Measurements from ENCODE around the gene ADI1.
"Not testable (repeated sequence)": the region's sequence is repeated elsewhere in the genome, so short reads cannot be mapped to it uniquely, and the experiment has no call there.

The ADI1 gene

DNA sequence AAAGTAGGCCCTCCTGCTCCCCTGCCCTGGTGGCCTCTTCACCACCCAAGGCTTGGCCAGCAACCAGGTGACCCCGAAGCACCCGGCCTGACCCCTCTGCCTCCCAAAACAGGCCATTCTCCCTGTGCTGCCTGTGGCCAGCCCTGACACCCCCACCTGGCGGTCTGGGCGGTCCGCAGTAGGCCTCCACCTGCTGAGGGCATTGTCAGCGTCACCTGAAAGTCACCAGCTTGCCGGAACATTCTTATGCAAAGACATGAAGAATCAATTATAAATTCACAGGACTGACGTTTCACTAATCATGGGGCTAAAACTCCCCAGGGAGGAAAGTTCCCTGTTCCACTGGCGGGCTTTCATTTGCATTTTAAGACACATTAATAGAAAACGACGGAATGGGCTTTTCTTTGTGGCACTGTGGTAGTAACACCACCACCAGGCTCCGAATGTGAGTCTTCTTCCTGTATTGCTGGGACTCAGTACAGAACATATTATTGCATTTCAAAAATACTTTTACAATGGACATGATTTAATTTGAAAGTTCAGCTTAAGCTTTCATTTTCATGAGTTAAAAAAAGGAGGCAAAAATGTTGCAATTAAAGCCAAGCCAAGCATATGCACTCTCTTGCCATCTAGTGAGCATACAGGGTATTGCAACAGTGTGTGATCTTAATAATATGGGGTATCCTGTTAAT, 57.4 kb downstream of the ADI1 start:
- peak; percentile 46 for DNase-seq

DNA sequence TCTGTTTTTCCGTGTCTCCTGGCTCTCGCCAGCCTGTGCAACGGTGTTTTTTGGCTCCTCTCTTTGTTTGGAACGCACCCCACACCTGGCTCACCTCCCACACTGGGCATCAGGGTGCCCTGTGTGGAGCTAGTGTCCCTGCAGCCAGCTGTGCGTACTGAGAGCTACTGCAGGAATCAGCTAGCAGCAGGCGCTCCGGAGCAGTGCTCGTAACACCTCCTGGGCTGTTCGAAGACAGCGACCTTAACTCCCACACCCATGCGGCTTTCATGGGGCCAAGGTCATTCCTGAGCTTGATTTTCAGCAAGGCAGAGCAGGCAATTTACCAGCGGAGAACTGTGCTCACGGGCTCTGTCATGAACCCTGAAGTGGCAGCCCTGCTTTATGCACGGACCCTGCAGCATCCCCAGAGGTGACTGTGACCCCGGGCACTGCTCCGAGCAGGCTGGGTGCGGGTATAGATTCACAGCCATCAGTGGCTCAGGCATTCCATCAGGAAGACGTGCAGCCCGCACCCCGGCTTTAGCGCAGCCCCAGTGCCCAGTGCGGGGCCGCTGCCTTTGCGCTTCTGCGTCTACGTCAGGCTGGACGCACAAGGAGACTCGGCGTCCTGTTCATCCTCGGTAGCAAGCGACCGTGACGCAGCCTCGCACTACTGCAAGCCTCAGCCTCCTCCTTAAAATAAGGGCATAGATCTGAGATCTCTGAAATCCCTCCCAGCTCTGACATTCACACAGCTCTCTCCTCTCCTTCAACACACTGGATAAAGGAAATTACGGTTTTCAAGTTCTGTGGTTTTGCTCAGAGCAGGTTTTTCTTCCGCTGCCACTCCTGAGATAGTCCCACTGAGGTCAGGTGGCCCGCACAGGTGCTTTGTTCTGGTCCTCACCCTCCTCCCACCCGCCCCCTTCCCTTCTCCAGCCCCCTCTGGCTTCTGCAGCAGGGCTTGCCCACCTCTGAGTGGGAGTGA, 58.2 kb downstream of the ADI1 start:
- peak; percentile 29 for DNase-seq

DNA sequence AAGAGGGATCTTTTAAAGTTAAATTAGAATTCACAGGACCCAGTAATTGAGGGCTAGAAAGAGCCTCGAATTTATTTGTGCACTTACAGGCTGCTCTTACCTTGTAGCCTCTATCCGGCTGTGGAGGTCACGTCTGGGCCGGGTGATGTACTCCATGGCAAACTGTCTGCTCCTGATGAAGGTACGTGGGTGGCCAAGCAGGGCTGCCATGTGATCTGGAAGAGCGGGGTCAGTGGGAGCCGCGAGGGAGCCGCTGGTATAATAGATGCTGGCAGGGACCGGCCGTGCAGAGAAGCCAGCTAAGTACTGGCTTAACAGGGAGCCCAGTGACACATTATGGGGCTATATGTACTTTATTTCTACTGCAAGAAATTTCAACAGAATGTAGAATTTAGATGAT, 59.2 kb downstream of the ADI1 start:
- DNase-seq, result no peak

DNA sequence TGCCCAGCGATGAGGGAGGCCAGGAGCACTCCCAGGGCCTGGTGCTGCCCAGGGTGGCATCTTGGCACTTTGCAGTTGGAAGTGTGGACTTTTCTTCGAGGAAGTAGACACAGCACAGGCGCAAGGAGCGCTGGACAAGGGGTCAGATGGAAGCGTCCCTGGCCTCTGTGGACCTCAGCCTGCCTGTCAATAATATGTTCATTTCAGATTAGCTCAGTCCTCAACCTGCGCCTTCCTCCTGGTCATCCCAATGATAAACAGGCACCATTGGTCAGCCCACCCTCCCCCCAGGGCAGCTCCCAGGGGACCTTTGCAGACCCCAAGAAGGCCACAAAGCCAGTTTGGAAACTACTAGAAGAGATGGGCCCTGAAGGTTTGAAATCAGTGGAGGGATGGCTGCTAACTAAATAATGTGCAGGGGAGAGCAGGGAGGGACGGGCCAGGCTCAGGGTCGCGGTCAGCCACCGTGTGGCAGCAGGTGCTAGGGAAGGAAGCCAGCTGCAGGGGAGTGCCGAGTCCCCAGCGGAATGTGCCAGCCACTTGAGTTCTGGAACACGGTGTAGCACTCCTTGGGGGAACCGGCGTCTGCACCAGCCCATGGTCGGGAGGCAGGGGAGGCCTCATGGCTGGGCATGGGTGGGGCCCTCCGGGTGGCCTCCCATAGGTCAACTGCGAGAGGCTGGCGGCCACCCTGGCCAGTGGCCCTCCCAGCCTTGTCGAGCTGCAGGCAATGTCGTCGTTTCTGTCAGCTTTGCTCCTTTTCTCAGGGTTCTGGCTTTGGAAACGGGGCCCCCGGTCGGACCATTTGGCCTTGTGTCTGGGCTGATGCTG, 59.9 kb downstream of the ADI1 start:
- no peak for DNase-seq

DNA sequence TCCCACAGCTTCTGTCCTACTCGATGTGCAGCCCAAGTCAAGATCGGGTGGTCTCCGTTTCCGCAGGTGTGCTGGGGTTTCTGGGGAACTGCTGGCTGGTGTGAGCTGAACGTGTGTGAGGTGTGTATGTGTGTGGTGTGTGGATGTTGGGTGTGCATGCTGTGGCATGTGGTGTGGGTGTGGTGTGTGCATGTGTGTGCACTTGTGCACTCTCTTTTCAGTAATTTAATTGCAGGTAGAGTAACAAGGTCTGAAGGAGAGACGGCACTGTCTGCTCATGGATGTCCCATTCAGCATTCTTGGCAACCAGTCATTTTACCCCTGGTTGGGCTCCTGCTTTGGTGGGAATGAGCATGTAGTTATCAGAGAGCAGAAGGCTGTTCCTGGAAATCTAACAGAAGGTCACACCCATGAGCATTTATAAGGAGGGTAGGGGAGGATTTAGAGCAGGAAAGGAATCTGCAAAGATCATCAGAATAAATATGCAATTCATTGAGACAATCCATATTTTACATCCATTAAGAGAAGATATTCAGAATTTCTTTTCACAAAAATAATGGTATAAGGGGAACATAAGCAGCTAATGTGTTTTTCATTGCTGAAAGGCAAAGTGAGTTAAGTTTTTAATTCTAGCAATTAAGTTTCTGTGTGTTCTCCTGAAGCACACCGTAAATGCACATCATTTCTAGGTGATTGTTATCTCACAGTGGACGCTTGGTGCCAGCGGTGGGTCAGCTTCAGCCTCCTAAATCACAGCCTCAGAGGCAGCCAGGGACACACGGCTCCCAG, 60.7 kb downstream of the ADI1 start:
- no peak for DNase-seq

DNA sequence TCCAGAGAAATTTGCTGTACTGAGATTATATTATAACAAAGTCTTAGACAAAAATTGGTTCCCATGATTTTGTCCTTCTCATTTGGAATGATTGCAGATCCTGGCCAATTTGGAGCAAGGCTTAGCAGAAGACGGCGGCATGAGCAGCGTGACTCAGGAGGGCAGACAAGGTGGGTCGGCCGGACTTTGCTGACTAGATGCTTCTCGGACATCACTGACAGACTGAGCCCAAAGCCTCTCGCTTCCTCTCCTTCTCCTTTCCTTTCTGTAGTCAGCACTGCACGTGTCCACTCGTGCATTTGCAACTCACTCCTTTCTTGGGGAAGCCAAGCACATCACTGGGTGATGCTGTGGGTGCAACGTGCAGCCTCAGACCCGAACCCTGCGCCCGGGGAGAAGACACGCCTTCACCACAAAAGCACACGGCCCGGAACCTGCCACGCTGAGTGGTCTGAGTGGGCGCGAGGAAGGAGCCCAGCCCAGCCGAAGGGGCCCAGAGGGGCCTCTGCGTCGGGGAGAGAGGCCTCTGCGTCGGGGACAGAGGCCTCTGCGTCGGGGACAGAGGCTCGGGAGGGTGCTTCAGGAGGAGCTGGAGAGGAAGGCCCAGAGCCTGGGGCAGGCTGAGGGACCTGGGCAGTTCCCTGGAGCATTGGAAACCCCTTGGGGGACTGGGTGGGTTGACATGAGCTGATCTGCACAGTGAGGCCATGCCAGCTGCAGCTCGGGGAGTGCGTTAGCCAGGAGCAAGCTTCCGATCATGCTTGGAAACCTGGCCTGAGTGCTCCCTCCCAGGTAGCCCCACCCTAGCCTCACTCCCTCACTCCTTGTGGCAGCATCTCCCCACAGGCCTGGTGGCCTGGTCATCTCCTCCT, 61.6 kb downstream of the ADI1 start:
- no peak for DNase-seq

DNA sequence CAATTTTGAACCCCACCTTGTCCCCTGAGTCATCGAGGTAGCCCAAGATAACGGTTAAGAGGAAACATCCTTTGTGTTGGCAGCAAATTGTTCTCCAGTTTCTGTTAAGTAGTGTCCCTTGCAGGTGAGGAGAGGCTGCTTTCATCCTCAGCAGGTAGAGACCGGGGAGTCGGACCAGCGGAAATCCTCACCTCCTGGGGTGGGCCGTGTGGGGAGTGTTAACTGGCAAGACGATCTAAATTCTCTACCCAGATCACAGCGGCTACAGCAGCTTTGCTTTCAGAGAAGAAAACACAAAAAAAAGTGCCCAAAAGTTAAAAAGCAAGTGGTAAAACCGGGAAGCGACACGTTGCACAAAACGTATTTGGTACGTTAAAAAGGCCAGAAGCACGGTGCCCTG, 63.2 kb downstream of the ADI1 start:
- no peak for DNase-seq

DNA sequence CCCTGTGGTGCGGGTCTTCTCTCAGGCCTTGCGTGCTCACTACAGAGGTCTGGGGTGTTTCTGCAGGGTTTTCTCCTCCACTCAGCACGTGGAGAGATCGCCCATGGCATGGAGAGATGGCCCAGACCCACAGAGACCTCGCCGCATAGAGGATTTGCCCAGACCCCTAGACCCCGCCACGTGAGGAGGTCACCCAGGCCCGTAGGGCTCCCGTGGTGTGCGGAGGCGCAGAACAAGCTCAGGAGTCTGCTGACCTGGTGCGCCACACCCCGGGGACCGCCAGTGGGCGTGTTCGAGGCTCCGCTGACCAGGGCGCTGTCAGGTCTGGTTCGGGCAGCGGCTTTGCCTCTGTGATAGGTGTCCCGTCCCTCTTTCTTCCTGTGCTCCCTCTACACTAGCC, 64.5 kb downstream of the ADI1 start:
- DNase-seq, result no peak

DNA sequence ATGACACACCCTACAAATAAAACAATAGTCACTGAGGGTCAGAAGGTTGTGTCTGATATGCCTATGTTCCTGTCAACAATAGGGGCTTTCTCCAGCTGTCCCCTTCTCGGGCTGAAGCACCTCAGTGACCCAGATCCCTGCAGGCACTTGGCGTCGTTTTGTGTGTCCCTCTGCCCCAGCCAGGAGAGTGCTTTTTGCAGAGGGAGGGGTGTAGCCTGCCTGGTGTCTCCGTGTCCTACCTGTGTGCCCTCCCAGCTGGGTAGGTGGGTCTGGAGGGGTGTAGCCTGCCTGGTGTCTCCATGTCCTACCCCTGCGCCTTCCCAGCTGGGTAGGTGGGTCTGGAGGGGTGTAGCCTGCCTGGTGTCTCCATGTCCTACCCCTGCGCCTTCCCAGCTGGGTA, 65.3 kb downstream of the ADI1 start:
- not testable (repeated sequence) for DNase-seq

DNA sequence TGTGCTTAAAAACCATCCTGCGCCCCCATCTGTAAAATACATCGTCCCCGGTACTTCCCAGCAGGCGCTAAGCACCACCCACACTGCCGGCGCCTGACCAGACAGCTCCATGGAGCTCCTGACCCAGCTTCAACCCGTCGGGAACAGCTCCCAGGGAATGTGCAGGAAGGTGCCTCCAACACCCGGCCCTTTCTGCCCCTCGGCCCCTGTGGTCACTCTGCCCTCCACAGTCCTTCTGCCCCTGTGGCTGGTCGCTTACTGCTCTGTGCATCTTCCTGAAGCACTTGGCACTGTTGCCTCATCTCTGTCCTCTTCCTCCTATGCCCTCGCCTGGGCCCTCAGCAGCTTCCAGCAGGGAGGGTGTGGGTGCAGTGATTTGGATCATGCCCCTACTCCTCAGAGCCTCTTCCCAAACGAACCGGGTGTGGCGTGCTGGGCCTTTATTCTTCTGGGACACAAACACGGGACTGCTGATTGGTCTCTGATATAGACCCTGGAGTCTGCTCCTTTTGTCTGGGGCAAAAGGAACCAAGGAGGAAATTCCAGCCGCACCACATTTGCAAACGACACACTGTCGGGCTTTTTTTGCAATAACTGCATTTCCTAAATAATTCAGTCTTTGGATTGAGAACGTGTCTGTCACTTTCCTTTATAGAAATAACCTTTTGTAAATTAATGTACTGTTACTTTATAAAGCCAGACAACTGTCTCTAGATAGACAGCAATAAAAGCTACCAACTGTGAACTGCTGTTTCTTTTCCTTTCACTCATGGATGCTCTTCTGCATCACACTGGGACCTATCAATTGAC, 65.9 kb downstream of the ADI1 start:
- no peak for DNase-seq

DNA sequence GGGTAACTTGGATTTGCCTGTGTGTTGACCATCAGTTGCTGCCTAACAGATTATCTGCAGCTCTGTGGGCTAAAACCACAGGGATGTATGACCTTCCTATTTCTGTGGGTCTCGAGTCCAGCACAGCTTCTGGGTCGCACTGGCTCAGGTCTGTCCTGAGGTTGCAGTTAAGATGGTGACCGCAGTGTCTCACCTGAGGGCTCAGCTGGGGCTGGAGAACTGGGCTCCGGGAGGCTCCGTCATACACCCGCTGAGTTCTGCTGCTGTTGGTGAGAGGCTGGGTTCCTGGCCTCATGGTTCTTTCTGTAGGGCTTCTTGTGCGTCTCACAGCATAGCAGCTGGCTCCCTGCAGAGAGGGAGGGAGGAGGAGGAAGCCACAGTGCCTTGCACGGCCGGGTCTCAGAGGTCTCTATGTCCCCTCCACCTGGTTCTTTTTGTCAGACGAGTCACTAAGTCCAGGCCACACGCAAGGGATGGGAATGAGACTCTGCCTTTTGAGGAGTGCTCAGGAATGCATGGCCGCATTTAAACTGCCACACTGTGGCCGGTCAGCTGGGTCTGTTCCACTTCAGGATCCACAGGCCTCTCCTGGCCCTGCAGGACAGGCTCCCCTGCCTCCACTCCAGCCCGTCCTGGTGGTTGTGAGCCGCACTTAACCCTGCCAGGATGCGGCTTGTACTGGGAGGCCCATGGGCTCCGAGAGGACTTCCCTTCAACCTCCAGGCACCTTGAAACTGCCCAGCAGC, 67.2 kb downstream of the ADI1 start:
- no peak for DNase-seq

DNA sequence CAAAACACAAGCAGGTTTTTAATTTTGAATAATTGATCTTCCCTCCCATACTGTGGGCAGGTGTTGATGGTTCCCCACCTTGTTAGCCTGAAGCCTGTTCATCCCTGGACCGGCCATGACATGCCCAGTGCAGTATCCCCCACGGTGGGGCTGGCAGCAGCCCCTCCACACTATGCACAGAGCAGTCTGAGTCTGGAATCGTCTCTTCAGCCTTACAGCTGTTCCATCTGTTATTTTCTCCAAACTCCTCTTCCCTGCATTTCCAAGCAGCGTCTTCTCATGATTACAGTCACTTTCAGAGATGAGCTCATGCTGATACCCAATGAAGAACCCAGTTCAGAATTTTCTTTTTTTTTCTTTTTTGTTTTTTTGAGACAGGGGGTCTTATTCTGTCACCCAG, 68.2 kb downstream of the ADI1 start:
- no peak for DNase-seq

DNA sequence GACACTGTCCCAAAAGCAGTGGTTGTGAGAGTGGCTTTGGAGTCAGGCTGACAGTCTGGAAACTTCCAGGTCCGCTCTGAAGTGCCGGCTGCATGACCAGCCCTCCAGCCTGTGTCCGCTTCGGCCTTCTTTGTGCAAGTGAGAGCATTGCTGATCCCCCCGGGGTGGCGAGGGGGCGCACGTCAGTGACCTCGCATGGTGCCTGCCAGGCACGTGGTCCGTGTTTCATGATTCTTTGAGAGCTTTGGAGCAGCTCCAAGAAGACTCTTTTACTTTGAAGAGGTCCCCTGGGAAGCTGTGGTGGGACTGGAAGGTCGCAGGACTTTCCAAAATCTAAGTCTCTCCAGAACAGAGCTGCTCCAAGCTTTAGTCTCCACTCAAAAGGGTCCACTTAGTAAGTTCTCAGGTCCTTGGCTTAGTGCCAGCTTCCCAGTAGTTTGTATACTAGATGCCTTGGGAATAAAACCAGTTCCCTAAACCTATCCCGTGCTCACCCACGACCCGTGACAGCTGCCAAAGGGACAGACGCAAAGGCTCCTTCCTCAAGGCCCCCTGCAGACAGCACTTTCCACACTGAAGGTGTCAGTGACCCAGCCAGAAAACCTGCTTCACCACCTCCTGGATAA, 68.8 kb downstream of the ADI1 start:
- DNase-seq, result no peak

DNA sequence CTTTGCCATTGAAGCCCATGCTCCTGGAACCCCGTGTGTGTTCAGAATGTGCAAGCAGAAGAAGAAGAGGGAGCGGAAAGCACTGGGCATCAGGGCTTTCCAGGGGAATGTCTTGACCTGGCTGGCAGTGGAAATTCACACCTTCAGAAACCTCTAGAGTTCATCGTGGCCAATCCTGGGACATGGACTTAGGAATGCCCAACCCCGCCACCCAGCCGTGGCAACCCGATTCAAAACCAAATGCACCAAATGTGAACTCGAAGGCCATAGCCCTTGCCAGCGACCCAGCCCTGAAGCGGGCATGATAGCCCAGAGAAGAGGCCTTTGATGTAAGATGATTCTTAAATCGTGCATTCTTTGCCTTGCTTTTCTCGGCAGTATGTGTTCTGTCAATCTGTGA, 69.4 kb downstream of the ADI1 start:
- DNase-seq, result no peak

DNA sequence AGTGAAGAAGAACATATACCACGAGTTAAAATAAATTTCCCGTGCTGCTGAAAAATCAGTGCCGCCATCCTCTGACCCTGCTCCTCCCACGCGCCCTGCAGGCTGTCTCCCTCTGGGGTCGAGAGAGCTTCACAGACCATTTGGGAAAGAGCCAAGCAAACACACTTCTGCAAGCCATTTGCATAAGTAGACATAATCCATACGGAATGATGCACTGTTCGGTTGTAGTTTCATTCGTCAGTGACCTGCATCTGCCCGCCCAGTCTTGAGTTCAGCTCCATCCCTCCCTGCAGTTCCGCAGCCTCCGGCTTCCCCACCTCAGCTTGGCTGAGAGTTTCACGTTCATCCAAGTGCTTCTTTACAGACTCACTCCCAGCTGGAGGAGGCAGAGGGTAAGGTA, 70.2 kb downstream of the ADI1 start:
- no peak for DNase-seq

DNA sequence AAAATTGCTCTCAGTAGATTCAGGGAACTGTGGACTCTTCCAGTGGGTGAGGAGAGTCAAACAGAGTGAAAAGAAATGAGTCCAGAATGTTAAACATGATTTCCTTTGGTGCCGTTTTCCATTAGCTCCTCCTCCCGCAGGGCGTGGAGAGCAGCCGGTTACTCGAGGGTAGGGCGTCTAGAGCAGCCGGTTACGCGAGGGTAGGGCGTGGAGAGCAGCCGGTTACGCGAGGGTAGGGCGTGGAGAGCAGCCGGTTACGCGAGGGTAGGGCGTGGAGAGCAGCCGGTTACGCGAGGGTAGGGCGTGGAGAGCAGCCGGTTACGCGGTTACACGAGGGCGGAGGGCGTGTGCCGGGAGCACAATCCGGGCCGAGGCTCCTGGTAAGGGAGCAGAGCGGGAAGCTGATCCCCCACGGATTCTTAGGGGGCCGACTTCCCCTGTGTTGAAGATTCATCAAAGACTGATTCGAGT, 70.9 kb downstream of the ADI1 start:
- DNase-seq, result not testable (repeated sequence)

DNA sequence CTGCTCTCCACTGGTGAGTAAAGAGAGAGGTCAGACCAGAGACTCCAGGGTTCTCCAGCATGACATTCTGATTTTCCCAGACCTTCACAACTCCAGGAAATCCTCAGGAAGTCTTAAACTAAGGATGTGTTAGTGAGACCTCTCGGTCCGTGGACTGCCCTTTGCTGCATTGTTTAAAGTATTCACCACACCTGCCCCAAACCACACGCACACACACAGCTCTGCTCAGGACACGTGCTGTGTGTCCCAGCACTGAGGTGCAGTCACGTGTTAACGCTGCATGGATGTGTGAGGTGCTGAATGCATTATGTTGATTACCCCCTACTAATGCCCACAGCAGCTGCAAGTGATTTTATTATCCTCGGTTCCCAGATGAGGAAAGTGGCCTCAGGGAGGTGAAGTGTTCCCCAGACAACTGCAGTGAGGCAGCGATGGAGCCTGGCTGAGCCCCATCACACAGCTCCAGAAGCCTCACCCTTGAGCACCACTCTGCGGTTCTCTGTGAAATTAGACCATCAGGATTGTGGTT, 71.5 kb downstream of the ADI1 start:
- no peak for DNase-seq

All from right forelimb (tissue), 1 donor.